Thyroid gland (tissue), 4 donors: Measurements from ENCODE around the gene HS3ST3A1. TPM values are rescaled to one million over a fixed set of nuclear protein-coding genes. Genes with fewer than 3 reads are reported as not detected.

Experiments used
- DNase-seq, 2 donors: peaks; one replicate each; pipeline ENCODE4 v3.0.0-alpha.2; 2019
- H3K27ac ChIP-seq, 3 donors: fragments of 200-600 bp; sonication (generic); 1 replicate in 2 of 3; 2 replicates in 1 of 3; pipeline ENCODE4 v1.5.1; 2016 to 2019; ENCODE audit warnings: mild to moderate bottlenecking in 1 of 3, moderate library complexity in 1 of 3
- H3K27me3 ChIP-seq: fragments of 200-600 bp; sonication (generic); one replicate; pipeline ENCODE4 v1.5.1; 2019
- H3K36me3 ChIP-seq, 2 donors: fragments of 200-600 bp; sonication (generic); one replicate each; pipeline ENCODE4 v1.5.1; 2016 to 2019
- H3K4me1 ChIP-seq, 2 donors: fragments of 200-600 bp; sonication (generic); one replicate each; pipeline ENCODE4 v1.5.1; 2017 to 2019
- H3K4me3 ChIP-seq, 3 donors: fragments of 200-600 bp; sonication (generic); replicated peaks in 1 of 3; 1 replicate in 2 of 3; 2 replicates in 1 of 3; pipeline ENCODE4 v1.5.1; 2016; ENCODE audit warnings: mild to moderate bottlenecking in 1 of 3
- H3K9me3 ChIP-seq: fragments of 200-600 bp; sonication (generic); one replicate; pipeline ENCODE4 v1.5.1; 2017
- CTCF ChIP-seq, 6 experiments: fragments of 200-600 bp in 3 of 6; fragments of 450-650 bp in 3 of 6; sonication (generic) in 3 of 6; IDR thresholded peaks; one replicate each; pipeline ENCODE4 v1.5.1; 2016 to 2019; ENCODE audit warnings: antibody characterized with exemption in 6 of 6, mild to moderate bottlenecking in 2 of 6, inconsistent platforms in 1 of 6, moderate library complexity in 1 of 6
- POLR2A ChIP-seq, 2 donors: fragments of 450-650 bp; IDR thresholded peaks; one replicate each; pipeline ENCODE4 v1.6.1; 2017; ENCODE audit warnings: antibody characterized with exemption in 2 of 2, mild to moderate bottlenecking in 2 of 2, moderate library complexity in 1 of 2
- WGBS, 2 donors: methylation state at CpG; one replicate each; pipeline ENCODE4 v1.1.5; 2017; 5-methylcytosine and 5-hydroxymethylcytosine counted together
- intact Hi-C: fragments of 100-400 bp; cut with DNase I; formaldehyde crosslinking; loops from one replicate; pipeline ENCODE4 v1.15.1; 2023
- total RNA-seq, 4 donors: library from RNA; depleted of rRNA; stranded (reverse); fragments of >200 nt; gene quantifications; one replicate each; pipeline ENCODE4 v1.2.3, GENCODE V29; 2016

The HS3ST3A1 gene
- total RNA-seq, 4 donors from 2014 or later = 0.98 to 2.1 (median 1.8) TPM

GRCh38 chr17:13513039-13513405, 88.7 kb downstream of the HS3ST3A1 start:
- no peak for TF ChIP-seq POLR2A (IDR thresholded peaks at IDR 0.05)
- no peak for TF ChIP-seq CTCF (IDR thresholded peaks at IDR 0.05)
- Histone ChIP-seq H3K36me3 (no peaks in the 10 kb centered on the region), H3K9me3 (no peaks in the 10 kb centered on the region), H3K27ac (no peak overlapping the region), H3K4me1 (no peaks in the 10 kb centered on the region), H3K27me3 (no peaks in the 10 kb centered on the region), H3K4me3 (no peak overlapping the region)
- WGBS, 2 donors = 68 to 72% methylated on average over 8 of the region's 8 CpGs
- intact Hi-C loops = no loop called here
- no peak for DNase-seq

GRCh38 chr17:13510062-13510461, 91.7 kb downstream of the HS3ST3A1 start:
- no peak for DNase-seq
- H3K36me3 ChIP-seq = no peaks in the 10 kb centered on the region
- TF ChIP-seq CTCF (IDR thresholded peaks at IDR 0.05) (no peak), POLR2A (IDR thresholded peaks at IDR 0.05) (no peak)
- no peak overlapping the region for H3K27ac ChIP-seq
- H3K27me3 ChIP-seq = no peaks in the 10 kb centered on the region
- H3K4me1 ChIP-seq = no peaks in the 10 kb centered on the region
- no peak overlapping the region for H3K4me3 ChIP-seq
- H3K9me3 ChIP-seq = no peaks in the 10 kb centered on the region
- intact Hi-C loops = no loop called here
- 67 to 79% methylated on average over 6 of the region's 6 CpGs for WGBS, 2 donors

- H3K36me3 ChIP-seq = no peaks in the 10 kb centered on the region
- TF ChIP-seq POLR2A (IDR thresholded peaks at IDR 0.05) (no peak), CTCF (IDR thresholded peaks at IDR 0.05) (no peak)
- no peaks in the 10 kb centered on the region for H3K4me1 ChIP-seq
- intact Hi-C loops = no loop called here
- H3K4me3 ChIP-seq = no peak overlapping the region
- H3K27me3 ChIP-seq = no peaks in the 10 kb centered on the region
- no peaks in the 10 kb centered on the region for H3K9me3 ChIP-seq
- no peak overlapping the region for H3K27ac ChIP-seq
- WGBS, 2 donors = 84 to 90% methylated on average over 3 of the region's 3 CpGs
- no peak for DNase-seq
These were observed 92.2 kb downstream of the HS3ST3A1 start for GRCh38 chr17:13509527-13509926.

GRCh38 chr17:13508896-13509295, 92.8 kb downstream of the HS3ST3A1 start:
- intact Hi-C loops = no loop called here
- H3K9me3 ChIP-seq = no peaks in the 10 kb centered on the region
- DNase-seq = no peak
- H3K4me3 ChIP-seq = no peak overlapping the region
- WGBS, 2 donors = 33 to 58% methylated on average over 2 of the region's 2 CpGs
- no peaks in the 10 kb centered on the region for H3K27me3 ChIP-seq
- H3K36me3 ChIP-seq = no peaks in the 10 kb centered on the region
- no peak overlapping the region for H3K27ac ChIP-seq
- TF ChIP-seq CTCF (IDR thresholded peaks at IDR 0.05) (no peak), POLR2A (IDR thresholded peaks at IDR 0.05) (no peak)
- H3K4me1 ChIP-seq = no peaks in the 10 kb centered on the region

- intact Hi-C loops = no loop called here
- H3K27me3 ChIP-seq = no peaks in the 10 kb centered on the region
- no peaks in the 10 kb centered on the region for H3K9me3 ChIP-seq
- H3K4me3 ChIP-seq = no peak overlapping the region
- no peak overlapping the region for H3K27ac ChIP-seq
- WGBS, 2 donors = 87 to 91% methylated on average over 6 of the region's 6 CpGs
- H3K36me3 ChIP-seq = no peaks in the 10 kb centered on the region
- TF ChIP-seq POLR2A (IDR thresholded peaks at IDR 0.05) (no peak), CTCF (IDR thresholded peaks at IDR 0.05) (no peak)
- H3K4me1 ChIP-seq = no peaks in the 10 kb centered on the region
- no peak for DNase-seq
These were observed 98.2 kb downstream of the HS3ST3A1 start for GRCh38 chr17:13503526-13503925.
